ELF-1 (cell line): ENCODE data around the gene WRAP53.
"Not testable (repeated sequence)": the region's sequence is repeated elsewhere in the genome, so short reads cannot be mapped to it uniquely, and the experiment has no call there.

Experiments used
- DNase-seq: peaks from one replicate; pipeline ENCODE4 v3.0.0-alpha.2; 2016; ENCODE audit warnings: low read depth, low spot score

Gene WRAP53

DNA sequence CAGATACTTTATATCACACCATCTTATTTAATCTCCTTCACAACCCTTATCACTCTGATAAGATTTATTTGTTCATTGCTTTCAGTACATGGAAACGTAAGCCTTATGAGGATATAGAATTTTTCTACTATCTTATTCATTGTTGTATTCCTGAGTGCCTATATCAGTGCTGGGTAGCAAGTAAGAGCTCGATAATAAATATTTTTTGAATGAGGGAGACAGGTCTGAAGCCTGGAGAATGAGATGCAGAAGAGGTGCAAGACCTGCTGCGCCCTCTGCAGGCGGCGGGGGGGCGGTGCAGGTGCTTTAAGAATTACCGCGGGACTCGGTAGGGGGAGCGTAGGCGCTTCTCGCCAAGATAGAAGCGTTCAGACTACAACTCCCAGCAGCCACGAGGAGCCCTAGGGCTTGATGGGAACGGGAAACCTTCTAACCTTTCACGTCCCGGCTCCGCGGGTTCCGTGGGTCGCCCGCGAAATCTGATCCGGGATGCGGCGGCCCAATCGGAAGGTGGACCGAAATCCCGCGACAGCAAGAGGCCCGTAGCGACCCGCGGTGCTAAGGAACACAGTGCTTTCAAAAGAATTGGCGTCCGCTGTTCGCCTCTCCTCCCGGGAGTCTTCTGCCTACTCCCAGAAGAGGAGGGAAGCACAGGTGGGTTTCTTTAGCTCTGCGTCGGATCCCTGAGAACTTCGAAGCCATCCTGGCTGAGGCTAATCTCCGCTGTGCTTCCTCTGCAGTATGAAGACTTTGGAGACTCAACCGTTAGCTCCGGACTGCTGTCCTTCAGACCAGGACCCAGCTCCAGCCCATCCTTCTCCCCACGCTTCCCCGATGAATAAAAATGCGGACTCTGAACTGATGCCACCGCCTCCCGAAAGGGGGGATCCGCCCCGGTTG, at the start of gene WRAP53:
Gene WRAP53, plus strand, starts transcription at position 570 of the 900 bp plus-strand sequence. Its CDS starts 172 bp downstream, at position 742.
- DNase-seq: peak; percentile 100

DNA sequence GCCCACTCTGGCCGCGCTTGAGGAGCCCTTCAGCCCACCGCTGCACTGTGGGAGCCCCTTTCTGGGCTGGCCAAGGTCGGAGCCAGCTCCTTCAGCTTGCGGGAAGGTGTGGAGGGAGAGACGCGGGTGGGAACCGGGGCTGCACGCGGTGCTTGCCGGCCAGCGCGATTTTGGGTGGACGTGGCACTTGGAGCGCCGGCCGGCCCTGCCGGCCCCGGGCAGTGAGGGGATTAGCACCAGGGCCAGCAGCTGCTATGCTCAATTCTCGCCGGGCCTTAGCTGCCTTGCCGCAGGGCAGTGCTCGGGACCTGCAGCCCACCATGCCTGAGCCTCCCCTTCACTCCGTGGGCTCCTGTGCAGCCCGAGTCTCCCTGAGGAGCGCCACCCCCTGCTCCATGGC, 47.5 kb upstream of the WRAP53 start:
- no peak for DNase-seq

DNA sequence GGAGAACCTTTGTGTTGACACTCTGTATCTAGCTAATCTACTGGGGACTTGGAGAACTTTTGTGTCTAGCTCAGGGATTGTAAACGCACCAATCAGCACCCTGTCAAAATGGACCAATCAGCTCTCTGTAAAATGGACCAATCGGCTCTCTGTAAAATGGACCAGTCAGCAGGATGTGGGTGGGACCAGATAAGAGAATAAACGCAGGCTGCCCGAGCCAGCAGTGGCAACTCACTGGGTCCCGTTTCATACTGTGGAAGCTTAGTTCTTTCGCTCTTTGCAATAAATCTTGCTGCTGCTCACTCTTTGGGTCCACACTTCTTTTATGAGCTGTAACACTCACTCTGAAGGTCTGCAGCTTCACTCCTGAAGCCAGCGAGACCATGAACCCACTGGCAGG, 46.6 kb upstream of the WRAP53 start:
- not testable (repeated sequence) for DNase-seq

DNA sequence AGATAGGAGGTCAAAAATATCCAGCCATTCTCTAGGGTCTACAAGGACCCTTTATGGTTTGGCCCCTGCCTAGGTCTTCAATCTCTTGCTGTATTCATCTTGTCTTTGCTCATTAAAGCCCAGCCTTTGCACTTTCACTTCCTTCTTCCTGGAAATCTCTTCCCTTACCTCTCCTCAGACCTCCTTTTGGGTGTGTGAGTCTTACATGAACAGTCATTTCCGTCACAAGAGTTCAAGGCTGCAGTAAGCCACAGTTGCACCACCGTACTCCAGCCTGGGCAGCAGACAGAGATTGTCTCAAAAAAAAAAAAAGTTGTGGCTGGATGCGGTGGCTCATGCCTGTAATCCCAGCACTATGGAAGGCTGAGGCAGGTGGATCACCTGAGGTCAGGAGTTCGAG, 43.5 kb upstream of the WRAP53 start:
- no peak for DNase-seq

DNA sequence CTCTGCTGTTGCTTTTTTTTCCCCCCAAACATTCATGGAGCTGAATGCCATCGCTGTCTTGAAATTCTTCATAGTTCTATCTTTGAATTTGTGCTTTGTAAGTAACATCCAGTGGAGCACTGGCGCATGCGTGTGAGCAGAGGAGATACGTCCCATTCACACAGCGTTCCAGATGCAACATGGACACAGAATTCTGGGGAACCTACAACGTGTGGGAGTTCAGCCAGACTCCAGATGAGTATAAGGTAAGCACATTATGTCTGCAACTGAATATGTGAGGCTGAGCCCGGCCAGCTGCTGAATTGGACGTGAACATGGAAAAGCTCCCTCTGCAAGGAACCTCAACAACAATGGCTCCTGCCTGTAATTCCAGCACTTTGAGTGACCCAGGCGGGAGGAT, 41.8 kb upstream of the WRAP53 start:
- no peak for DNase-seq

DNA sequence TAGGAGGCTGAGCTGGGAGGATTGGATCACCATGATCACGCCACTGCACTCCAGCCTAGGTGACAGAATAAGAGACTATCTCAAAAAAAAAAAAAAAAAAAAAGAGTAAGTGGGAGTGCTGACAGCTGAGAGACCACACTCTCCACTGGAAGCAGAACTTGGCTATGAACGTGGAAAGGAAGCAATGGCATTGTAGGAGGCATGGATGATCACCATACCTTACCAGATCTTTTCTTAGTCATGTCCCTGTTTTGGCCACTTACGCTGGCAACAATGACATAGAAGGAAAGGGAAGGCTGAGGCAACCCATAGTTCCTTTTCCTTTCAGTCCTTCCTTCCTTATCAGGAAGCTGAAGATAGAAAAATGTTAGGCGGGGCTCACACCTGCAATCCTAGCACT, 41.3 kb upstream of the WRAP53 start:
- no peak for DNase-seq

DNA sequence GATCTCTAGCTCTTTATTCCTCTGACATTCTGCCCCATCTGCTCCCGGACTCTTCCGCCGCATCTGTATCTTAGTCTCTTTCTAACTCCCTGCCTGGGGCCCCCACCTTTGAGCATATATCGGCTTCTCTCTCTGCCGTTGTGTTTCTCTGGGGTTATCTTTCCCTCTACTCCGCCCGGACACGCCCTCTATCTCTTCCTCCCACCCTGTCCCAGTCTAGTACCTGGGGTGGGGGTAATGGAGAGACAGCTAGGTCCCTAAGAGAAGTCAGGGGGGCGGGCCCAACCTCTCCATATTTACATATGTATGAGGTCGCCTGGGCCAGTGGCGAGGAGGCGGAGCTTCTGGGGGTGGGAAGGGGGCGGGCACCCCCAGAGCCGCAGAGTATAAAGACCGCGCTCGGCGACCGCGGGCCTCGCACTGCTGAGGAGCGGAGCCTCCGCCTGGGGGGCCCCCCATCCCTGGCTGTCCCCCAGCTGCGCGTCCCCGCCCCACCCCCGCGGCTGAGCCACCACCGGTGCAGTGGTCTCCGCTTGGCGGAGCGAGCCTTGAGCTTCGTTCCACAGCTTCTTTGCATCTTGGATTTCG, 37.7 kb upstream of the WRAP53 start, which contains the start of gene ATP1B2:
Gene ATP1B2, plus strand, starts transcription at position 418 of the 588 bp plus-strand sequence. CDS start 593 bp downstream, outside the sequence.
- DNase-seq: peak; percentile 88

DNA sequence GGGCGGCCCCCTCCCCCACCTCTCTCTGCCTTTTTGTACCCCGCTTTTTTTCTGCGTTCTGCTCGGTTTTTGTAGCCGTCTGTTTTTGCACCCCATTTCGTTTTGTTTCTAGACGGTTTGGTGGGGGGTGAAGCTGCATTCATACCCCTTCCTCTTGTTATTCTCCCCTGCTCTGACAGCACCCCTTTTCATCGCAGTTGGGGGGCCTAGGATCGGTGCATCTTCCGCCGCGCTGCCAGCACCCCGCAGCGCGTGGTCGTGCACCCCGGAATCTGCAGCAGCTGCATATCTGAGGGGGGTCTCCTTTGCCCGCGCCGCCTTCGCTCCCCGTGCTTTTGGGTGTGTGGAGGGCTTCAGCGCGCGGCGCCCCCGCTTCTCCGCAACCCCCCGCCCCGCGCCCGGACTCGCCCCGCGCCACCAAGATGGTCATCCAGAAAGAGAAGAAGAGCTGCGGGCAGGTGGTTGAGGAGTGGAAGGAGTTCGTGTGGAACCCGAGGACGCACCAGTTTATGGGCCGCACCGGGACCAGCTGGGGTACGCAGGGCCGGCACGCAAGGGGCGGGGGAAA, 37.1 kb upstream of the WRAP53 start:
- DNase-seq: no peak

DNA sequence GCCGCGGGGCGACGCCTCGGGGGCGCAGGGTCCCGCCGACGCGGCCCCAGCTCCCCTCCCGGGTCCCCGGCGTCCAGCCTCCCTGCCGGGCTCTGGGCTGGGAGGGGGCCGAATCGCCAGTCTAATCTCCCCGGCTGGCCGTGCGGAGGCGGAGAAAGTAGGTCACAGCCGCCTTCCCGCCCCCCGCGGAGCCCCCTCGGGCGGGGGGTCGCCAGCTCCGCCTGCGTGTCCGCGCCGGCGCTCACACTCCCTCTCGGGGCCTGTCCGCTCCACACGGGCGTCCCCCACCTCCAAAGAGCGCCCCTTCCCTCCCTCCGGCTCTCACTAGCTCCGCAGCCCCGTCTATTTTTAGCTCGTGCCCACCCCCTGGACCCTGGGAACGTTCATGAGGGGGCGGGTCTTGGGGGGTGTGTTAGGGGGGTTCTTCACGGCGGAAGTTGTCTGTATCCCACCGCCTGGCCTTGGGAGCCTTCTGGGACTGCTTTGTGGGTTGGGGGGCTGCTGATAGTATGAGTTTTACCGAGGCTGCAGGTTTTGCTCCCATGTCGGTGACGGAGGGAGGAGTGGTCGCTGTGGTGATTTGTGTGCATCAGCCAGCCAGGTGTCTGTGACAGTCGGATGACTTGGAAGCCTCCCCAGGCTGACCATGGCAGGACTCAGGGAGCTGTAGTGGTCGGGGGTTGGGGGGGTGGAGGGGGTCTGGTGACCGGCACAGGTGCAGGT, 36.5 kb upstream of the WRAP53 start:
- DNase-seq: peak; percentile 26

DNA sequence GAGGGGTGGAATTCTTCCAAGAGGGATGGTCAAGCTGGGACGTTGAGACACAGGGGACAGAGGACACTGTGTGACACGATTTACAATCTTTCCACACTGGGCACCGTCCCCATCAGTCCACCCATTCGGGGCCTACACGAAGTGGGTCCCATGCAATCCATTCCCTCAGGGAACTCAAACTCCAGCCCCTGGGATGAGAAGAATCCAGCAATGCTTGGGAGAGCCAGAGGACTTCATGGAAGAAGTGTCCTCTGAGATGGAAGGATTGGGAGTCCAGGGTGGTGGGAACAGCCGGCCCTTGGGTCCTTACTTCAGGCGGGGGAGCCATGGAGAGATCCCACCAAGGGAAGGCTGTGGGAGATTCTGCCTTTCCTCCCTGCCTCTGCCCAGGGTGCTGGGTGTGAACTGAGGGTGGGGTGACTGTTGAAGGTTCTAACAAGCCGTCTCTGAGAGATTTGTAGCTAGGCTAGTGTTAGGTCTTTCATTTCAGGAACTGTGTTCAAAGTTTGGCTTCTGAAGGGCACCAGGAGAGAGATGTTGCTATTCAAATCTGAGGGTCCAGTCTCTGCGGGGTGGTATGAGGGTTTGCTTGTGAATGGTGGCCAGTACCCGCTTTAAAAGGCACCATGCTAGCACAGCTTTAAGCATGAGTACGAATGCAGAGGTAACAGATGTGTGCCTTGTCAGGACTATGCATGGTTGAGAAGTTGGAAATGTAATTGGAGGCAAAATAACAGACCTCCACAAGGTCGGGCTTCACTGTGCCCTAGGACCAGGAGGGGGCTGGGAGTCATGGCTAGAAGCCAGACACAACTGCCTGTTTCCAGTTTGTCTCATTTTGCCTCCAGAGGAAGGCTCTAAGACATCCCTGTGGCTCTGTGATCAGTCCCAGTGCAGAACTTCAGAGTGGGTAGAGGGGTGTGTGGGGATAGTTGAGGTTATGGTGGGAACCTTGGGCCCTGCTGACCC, 35.6 kb upstream of the WRAP53 start:
- DNase-seq: no peak

DNA sequence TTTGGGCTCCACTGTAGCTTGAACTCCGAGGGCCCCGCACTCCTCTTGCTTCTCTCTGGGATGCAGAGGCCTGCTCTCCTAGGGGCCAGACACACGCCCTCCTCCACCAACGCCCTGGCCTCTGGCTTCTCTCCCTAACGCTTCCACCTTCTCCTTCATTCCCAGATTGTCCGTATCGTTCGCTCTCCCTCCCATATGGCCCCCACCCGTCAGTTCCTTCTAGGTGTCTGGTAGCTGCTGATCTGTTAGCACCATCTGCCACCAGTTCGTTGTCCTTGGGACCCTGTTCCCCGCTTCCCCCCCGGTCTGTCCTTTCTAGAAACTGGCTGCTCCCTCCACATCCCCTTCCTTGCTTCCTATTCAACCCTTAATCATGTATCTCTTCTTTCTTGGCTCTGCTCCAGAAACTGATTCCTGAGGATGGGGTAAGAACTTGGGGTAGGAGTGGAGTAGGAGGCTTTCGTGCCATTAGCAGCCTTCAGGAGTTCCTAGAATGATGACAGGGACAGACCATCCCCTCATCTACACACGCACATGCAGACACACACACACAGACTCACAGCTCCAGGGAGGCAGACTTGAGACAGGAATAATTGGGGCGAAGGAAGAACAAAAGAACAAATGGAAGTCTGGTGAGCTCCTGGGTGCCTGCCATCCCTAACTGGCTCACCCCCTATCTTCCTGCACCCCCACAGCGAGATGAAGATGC, 33.3 kb upstream of the WRAP53 start:
- DNase-seq: no peak

DNA sequence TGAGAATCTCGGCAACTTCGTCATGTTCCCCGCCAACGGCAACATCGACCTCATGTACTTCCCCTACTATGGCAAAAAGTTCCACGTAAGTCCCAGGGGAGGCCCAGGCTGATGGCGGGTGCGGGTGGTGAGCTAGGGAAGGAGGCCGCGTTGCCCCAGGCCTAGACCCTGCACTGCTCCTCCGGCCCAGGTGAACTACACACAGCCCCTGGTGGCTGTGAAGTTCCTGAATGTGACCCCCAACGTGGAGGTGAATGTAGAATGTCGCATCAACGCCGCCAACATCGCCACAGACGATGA, 32.8 kb upstream of the WRAP53 start:
- no peak for DNase-seq

DNA sequence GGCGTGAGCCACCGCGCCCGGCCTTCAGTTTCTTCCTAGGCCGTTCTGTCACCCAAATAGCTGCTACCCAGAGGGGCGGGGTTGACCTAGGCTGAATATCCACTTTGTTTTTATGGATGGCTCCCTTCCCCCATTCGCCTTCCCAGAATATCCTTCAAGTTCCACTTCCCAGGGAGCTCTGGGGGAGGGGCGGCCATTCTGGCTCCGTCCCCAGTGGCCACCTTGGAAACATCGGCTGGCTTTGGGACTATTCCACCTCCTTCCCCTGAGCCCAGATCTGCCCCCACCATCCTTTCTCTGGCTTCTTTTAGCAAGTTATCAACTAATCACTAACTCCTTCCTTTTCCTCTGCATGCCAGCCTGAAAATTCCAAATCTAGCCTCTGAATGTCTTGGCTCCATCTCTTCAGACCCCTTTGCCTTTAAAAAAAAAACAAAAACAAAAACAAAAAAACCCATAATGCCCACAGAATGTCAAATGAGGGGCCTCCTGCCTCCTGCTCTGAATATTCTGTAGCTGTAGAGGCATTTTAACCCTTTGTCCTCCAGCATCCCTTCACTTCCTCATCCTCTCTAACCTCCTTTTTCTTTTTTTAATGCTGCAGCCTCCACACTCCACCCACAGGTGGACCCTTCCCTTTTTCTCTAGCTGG, 31.2 kb upstream of the WRAP53 start:
- peak; percentile 94 for DNase-seq

DNA sequence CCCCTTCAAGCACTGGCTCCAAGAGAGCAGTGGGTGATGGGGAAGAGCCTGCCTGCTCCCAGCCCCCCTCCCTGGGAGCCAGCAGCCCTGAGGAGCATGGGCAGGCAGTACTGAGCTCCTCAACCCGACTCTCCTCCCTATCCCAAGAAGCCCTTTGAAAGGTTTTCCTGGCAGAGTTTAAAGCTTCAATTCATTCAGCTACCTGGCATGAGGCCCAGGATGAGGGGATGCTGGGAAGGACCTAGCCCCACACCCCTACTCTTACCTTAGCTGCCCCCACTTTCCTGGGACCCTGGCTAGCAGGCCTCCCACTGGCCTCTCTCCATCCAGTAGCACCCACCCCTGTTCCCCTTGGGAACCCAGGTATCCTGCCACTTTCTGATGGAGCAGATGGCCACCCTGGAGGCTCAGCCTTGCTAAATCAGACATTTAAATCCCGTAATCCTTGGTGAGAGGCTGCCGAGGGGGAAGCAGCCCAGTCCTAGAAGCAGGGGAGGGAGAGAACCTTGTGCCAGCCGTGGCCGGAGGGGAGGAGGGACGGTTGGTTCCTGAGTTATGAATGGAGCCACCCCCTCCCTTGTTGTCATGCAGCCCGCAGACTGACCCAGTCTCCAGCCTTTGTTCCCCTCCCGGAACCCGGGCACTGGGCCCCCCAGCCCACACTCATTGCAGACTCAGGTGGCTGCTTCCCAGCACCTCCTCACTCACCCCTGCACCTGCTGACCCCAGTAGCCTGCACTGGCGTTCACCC, 20.4 kb upstream of the WRAP53 start:
- DNase-seq: no peak

DNA sequence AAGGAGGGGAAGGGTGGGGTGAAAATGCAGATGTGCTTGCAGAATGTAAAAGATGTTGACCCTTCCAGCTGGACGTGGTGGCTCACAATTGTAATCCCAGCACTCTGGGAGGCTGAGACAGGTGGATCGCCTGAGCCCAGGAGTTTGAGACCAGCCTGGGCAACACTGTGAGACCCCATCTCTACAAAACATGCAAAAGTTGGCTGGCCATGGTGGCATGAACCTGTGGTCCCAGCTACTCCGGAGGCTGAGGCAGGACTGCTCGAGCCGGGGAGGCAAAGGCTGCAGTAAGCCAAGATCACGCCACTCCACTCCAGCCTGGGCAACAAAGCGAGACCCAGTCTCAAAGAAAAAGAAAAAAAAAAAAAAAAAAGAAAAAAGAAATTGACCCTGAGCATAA, 19.8 kb upstream of the WRAP53 start:
- no peak for DNase-seq

DNA sequence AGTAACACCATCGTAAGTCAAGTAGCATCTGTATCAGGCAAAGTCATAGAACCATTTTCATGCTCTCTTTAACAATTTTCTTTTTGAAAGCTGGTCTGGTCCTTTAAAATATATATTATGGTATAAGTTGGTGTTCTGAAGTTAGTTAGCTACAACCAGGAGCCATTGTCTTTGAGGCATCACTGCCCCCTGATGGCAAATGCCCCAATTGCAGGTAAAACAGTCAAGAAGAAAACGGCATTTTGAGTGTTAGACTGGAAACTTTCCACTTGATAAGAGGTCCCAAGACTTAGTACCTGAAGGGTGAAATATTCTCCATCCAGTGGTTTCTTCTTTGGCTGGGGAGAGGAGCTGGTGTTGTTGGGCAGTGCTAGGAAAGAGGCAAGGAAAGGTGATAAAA, 15.0 kb upstream of the WRAP53 start:
- DNase-seq: peak; percentile 70

DNA sequence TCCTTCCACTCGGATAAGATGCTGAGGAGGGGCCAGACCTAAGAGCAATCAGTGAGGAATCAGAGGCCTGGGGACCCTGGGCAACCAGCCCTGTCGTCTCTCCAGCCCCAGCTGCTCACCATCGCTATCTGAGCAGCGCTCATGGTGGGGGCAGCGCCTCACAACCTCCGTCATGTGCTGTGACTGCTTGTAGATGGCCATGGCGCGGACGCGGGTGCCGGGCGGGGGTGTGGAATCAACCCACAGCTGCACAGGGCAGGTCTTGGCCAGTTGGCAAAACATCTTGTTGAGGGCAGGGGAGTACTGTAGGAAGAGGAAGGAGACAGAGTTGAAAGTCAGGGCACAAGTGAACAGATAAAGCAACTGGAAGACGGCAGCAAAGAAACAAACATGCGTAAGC, 13.3 kb upstream of the WRAP53 start:
- no peak for DNase-seq

DNA sequence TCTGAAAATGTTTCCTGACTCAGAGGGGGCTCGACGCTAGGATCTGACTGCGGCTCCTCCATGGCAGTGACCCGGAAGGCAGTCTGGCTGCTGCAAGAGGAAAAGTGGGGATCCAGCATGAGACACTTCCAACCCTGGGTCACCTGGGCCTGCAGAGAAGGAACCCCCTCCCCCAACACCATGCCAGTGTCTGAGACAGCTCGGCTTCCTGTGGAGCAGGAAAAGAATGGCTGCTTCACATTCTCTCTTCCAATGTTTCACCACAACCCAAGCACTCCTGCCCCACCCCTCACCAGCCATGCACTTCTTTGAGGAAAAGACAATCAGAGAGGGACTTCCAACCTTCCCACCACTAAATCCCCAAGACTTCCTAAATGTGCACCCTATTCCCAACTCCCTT, 11.7 kb upstream of the WRAP53 start:
- peak; percentile 33 for DNase-seq

DNA sequence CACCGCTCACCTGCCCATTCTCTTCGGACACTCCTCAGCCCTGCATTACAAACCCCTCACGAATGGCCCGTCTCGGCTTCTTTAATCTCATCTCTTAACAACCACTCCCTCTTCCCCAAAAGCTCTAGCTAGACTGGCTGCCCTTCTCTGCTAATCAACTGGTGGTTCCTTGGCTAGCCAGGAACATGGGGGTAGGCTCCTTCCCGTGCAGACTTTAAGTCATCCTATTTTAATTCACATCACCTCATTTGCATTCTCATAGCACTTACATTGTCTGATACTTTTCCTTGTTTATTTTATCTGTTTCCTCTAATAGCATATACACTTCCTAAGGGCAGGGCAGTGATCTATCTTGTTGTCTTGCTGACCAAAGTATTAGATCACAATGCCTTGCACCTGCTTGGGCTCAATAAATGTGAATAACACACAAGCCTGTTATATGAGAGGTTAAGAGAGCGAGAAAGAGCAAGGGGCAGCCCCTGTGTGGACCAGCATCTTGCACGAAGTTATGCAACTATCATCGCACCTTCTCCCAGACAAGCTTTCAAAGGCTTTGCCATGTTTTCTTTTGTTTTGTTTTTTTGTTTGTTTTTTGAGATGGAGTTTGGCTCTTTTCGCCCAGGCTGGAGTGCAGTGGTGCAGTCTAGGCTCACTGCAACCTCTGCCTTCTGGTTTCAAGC, 10.7 kb upstream of the WRAP53 start:
- DNase-seq: peak; percentile 73
